Esophagus squamous epithelium (tissue), 4 donors: Measurements from ENCODE around the gene TBC1D19.

Experiments used
- CTCF ChIP-seq, 6 experiments: fragments of 450-650 bp in 4 of 6; fragments of 200-600 bp in 2 of 6; sonication (generic) in 2 of 6; IDR thresholded peaks; one replicate each; pipeline ENCODE4 v1.5.1; 2016 to 2019; ENCODE audit warnings: antibody characterized with exemption in 6 of 6, mild to moderate bottlenecking in 4 of 6, moderate library complexity in 4 of 6
- POLR2A ChIP-seq, 4 donors: fragments of 450-650 bp; IDR thresholded peaks; one replicate each; pipeline ENCODE4 v1.6.1; 2017; ENCODE audit warnings: antibody characterized with exemption in 4 of 4, mild to moderate bottlenecking in 4 of 4, moderate library complexity in 3 of 4

- TF ChIP-seq CTCF (IDR thresholded peaks at IDR 0.05) = no peak
- no peak for TF ChIP-seq POLR2A (IDR thresholded peaks at IDR 0.05)
Observed at GRCh38 chr4:26542991-26543390, 40.9 kb upstream of the TBC1D19 start.
